GM18507 (cell line): ENCODE measurements around the gene GNL3.
"Not testable (repeated sequence)": the region's sequence is repeated elsewhere in the genome, so short reads cannot be mapped to it uniquely, and the experiment has no call there.

Experiments used
- DNase-seq: peaks from one replicate; pipeline ENCODE4 v3.0.0; 2011; ENCODE audit warnings: low read depth; ENCODE audit not compliant: insufficient read length; ENCODE audit errors: extremely low spot score
- FAIRE-seq: peaks from 2 replicates; lab custom pipeline; 2011; peaks lifted over from hg19 to GRCh38; lab: Jason Lieb, UNC

The GNL3 gene

GRCh38 chr3:52712291-52713212 lies 26.7 kb downstream of the GNL3 start:
- DNase-seq (no peak), FAIRE-seq (no peak)

- FAIRE-seq, result no peak
- no peak for DNase-seq
Observed at GRCh38 chr3:52714335-52715302, 28.8 kb downstream of the GNL3 start.

DNA sequence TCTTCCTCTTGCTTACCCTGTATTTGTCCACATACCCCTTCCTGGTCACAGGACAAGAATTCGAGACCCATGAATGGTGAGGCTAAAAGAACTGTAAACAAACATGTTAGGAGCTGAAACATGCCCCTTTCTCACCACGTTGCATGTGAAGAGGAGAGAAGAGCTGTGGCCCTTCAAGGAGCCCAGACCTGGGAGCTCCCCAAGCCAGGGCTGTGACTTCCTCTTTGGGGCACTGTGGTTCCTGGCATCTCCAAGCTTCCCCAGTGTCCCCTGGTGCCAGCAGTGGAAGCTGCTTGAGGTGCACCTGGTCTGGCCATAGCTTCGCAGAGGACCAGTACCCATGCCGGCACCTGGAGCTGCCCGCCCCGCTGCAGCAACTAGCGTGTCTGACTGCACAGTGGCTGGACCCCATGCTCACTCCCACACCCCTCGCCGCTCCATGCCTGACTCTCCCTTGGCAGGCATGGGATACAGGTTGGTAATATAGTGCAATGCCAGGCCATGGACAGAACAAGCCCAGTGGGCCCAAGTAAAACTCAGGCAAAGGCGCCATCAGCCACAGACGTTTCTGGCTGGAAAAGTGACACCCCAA lies 30.0 kb downstream of the GNL3 start:
- FAIRE-seq, result no peak
- no peak for DNase-seq

DNA sequence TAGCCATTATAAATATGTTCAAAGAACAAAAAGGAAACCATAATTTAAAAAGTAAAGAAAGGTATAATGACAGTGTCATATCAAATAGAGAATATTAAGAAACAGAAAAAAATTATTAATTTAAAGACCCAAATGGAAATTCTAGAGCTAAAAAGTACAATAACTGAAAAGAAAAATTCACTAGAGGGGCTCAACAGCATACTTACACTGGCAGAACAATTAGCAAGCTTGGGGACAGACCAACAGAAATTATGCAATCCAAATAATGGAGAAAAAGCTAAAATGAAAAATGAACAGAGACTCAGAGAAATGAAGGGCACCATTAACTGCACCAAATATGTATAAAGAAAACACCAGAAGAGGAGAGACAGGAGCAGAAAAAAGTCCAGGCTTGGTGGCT lies 33.8 kb downstream of the GNL3 start:
- DNase-seq (no peak), FAIRE-seq (no peak)

DNA sequence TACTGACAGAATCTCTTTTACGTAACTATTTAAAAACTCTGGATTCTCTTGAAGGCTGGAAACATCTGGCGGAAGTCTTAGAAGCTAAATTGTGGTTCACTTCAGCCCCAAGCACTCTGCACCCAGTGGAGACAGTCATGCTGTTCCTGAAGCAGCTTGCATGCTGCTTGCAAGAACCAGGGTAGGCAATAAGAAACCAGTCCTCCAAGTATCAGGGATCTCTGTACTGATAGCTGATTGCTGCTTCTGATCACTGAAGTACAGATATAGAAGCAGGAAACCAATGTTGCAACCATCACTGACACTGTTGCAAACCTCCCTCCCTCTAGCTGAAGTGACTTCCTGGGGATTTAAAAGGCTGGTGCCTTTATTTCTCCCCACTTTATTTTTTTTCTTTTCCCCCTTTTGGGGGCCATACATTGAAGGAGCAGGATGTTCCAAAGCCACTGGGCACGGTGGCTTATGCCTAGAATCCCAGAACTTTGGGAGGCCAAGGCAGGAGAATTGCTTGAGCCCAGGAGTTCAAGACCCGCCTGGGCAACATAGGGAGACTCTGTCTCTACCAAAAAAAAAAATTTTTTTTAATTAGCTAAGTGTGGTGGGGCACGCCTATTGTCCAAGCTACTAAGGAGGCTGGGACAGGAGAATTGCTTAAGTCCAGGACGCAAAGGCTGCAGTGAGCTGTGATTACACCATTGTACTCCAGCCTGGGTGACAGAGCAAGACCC lies 35.3 kb downstream of the GNL3 start:
- no peak for DNase-seq

GRCh38 chr3:52721730-52722008 lies 35.8 kb downstream of the GNL3 start:
- no peak for DNase-seq
- no peak for FAIRE-seq

More for the DNA sequence above, 35.3 kb downstream of the GNL3 start:
- FAIRE-seq, result no peak

DNA sequence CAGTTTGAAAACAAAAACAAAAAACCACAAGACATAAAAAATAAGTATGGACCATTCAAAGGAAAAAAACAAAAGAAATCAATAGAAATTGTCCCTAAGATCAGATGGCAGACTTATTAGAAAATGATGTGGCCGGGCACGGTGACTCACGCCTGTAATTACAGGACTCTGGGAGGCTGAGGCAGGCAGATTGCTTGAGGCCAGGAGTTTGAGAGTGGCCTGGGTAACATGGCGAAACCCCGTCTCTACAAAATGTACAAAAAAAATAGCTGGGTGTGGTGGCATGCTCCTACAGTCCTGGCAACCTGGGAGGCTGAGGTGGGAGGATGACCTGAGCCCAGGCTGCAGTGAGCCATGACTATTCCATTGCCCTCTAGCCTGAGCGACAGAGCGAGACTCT lies 36.7 kb downstream of the GNL3 start:
- DNase-seq (no peak), FAIRE-seq (no peak)

DNA sequence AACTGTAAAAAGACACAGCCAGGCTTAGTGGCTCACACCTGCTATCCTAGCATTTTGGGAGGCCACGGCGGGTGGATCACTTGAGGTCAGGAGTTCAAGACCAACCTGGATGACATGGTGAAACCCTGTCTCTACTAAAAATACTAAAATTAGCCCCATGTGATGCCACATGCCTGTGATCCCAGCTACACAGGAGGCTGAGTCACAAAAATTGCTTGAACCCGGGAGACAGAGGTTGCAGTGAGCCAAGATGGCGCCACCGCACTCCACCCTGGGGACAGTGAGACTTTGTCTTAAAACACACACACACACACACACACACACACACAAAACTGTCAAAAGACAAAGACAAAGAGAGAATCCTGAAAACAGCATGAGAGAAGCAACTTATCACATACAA lies 38.1 kb downstream of the GNL3 start:
- DNase-seq, result no peak
- no peak for FAIRE-seq

- FAIRE-seq, result no peak
Observed at GRCh38 chr3:52724511-52724910, 38.7 kb downstream of the GNL3 start.

DNA sequence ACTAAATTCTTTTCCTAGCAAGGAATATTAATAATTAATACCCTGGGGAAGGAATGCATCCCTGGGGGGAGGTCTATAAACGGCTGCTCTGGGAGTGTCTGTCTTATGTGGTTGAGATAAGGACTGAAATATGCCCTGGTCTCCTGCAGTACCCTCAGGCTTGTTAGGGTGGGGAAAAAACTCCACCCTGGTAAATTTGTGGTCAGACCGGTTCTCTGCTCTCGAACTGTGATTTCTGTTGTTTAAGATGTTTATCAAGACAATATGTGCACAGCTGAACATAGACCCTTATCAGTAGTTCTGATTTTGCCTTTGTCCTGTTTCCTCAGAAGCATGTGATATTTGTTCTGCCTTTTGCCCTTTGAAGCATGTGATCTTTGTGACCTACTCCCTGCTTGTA lies 42.9 kb downstream of the GNL3 start:
- FAIRE-seq, DNase-seq: not testable (repeated sequence)

More at GRCh38 chr3:52724511-52724910, 38.7 kb downstream of the GNL3 start:
- no peak for DNase-seq

DNA sequence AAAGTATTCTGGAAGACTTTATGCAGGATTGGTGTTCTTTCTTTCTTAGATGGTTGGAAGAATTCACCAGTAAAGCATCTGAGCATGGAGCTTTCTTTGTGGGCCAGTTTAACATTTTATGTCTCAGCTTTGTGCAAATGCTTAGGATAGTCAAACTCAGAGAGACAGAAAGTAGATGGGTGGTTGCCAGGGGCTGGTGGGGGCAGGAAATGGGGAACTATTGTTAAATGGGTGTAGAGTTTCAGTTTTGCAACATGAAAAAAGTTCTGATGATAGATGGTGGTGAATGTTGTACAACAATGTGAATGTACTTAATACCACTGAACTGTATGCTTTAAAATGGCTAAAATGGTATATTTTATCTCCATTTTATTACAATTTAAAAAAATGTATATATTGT lies 44.8 kb downstream of the GNL3 start:
- FAIRE-seq (peak; percentile 12), DNase-seq (no peak)

GRCh38 chr3:52731590-52731989 lies 45.8 kb downstream of the GNL3 start:
- DNase-seq, result no peak
- no peak for FAIRE-seq

- DNase-seq, result no peak
- FAIRE-seq, result no peak
Observed at GRCh38 chr3:52733256-52733891, 47.5 kb downstream of the GNL3 start.

GRCh38 chr3:52739730-52740129 lies 53.9 kb downstream of the GNL3 start:
- DNase-seq (no peak), FAIRE-seq (no peak)

DNA sequence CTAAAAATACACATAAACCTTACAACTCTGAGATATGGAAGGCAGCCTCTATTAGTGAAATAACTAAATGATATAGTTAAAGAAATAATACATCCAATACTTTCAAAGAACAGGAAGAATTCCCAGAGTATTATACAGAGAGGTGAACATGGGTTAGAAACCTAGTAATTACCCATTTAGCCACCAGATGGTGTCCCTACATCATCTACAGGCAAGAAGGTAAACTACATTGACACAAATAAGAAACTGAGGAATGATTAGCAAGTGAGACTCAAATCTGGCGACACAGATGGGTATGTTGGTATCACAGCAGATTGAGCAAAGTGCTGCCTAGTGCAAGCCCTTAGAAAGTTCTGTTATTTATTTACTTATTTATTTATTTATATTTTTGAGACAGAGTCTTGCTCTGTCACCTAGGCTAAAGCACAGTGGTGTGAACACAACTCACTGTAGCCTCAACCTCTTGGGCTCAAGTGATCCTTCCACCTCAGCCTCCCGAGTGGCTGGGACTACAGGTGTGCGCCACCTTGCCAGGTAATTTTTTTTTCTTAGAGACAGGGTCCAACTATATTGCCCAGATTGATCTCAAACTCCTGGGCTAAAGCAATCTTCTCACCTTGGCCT lies 56.7 kb downstream of the GNL3 start:
- FAIRE-seq, result peak; percentile 79
- peak; percentile 26 for DNase-seq

DNA sequence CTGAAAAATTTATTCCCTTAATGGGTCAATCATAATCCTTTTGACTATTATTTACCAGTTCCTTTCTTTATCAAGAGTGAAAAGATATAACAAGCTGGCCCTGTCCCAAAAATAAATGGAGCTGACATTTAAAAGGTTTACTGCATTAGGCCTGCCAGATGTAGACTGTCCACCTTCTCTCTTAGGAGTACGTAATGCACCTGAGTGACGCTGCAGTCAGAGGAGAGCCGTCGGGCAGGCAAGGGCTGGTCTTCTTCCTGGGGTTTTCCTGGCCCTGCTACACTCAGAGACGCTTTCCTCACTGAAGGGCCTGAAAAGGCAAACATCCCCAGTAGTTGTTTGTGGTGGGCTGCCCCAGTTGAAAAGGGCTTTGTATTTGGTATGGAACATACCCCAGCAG lies 57.3 kb downstream of the GNL3 start:
- DNase-seq (no peak), FAIRE-seq (no peak)

DNA sequence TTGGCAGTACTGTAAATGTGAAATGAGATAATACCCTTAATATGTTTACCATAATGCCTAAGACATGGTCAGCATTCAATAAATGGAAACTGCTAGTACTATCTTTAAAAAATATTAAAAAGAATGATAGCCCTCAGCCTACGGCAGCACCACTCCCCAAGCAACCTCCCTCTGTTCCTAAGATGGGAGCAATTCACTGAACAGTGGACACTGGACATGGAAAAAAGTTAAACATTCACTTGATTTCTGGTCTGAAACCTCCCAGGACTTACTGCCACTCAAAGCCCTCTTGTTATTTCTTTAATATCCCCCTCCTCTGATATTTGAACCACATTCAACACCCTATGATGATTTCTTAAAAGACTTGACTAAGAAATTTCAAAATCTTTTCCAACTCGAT lies 57.9 kb downstream of the GNL3 start:
- DNase-seq (no peak), FAIRE-seq (no peak)
